NCI-H774 (cell line): ENCODE results near the gene CNTNAP2.

Source experiments
- DNase-seq: peaks from one replicate; lab custom pipeline; 2025; lab: John Stamatoyannopoulos, UW

The CNTNAP2 gene

GRCh38 chr7:146591976-146592375 lies 475.4 kb downstream of the CNTNAP2 start:
- DNase-seq: no peak

GRCh38 chr7:146606628-146607027 lies 490.0 kb downstream of the CNTNAP2 start:
- DNase-seq: no peak

DNA sequence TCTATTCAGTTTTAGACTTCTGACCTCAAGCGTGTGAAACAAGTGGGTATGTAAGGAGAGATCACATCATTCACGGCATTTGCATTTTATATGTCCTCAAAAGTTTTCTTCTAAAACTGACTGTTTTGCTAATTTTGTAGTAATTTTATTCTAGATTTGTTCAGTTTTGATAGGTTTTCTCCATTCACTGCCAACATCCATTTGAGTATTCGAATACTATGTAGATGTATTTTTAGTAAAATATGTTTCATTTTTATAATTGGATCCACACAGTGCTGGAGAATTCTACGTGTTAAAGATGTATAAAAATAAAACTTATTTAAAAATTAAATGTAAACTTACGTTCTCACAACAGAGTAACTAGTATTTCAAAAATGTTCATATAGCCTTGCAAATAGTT lies 503.0 kb downstream of the CNTNAP2 start:
- no peak for DNase-seq

- DNase-seq: no peak
Observed at GRCh38 chr7:146626912-146627311, 510.3 kb downstream of the CNTNAP2 start.

DNA sequence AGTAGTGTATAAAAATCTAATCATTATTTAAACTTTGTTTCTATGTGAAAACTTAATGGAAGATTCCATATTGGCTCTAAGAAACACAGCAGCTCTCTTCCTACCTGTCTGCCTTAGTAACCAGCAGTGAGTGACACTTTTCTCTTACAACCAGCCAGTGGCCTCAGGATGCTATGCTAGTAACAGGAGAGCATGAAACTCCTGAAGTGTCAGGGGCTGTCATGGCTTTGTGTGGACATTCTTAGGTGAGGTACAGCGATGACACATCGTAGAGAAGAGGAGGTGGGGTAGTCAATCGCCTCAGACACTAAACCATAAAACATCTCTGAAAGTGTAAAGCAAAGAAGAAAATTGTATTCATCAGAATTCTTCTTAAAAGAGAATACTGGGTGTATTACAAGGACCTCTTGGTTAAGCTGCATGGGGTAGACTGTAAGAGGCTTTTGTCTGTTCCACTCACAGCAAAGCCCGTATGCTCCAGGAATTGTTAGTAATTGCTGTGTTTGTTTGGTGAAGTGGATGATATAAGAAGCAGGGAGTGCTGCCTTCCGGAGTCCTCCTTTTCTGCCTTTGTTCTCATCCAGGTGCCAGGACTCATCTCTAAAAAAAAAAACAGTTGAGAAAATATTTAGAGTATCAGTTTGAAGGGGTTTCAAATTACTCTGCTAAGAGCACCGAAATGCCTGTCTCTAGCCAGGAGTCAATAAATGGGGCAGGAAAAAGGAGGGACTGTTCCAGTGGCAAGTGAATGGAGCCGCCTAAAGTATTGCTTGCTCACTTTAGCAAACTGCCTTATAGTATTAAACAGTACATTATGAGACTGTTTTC lies 518.8 kb downstream of the CNTNAP2 start:
- peak; percentile 70 for DNase-seq

DNA sequence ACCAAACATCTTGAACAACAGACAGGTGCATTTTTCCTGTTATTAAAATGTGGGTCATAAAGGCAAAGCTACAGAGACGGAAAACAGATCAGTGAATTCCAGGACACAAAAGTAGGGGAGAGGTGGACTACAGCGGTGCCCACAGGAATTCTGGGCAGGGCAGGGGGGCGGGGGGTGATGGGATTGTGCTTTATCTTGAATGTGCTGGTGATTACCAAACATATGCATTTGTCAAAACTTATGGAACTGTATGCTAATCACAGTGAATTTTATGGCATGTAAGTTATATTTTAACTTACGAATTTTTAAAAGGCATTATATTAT lies 519.4 kb downstream of the CNTNAP2 start:
- no peak for DNase-seq

DNA sequence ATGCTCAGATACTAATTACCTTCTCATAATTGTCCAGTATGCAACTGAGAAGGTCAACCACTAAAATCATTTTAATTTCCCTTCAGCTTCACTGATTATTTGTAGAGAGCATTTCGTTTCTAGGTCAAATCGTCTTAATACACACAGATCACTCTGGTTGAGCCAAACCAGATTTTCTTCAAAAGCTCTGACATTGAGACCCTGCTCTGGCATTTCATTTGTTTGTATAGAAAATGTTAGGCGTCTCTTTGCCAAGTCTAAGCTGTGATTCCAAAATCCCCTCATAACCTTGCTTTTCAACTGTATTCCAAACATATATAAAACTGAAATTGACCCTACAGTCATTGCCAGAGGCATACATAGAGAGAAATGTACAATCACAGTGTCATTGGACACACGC lies 520.0 kb downstream of the CNTNAP2 start:
- no peak for DNase-seq

DNA sequence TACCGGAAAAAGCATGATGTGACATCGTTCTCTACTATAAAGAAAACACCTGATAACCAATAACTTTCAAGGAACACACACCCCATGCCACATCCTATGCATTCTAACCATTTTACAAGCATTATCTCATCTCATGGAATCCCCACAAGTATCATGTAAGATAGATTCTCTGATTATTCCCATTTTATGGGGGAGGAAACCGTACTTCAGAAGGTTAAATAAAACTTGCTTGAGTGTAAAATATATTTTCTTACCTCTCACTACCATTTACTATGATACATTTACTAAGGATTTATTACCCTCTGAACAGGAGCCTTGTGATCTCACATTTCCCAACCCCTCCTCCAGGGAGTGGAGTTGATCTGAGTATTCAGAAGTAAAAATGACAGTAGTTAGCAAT lies 522.7 kb downstream of the CNTNAP2 start:
- no peak for DNase-seq

DNA sequence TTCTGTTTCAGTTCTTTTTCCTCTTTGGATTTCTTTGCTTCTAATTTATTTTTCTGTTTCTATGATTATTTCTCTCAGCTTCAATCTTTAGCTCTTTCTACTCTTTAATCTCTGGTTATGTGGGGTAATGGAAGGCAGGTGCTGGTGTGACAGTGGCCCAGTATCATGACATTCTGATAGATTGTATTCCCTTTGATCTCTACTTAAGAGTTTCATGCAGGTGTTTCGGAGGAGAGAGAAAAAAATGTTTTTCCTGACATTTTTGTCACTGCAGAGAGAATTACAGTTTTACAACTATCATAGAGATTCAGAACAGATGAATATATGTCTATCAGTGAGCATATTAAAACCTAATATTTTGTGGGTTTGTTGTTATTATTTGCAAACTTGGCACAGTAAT lies 524.9 kb downstream of the CNTNAP2 start:
- DNase-seq: no peak

GRCh38 chr7:146645383-146645976 lies 528.9 kb downstream of the CNTNAP2 start:
- no peak for DNase-seq

GRCh38 chr7:146647445-146647844 lies 530.8 kb downstream of the CNTNAP2 start:
- DNase-seq: no peak

GRCh38 chr7:146652176-146652575 lies 535.6 kb downstream of the CNTNAP2 start:
- DNase-seq: no peak

- peak; percentile 20 for DNase-seq
Observed at GRCh38 chr7:146654048-146654447, 537.4 kb downstream of the CNTNAP2 start.

DNA sequence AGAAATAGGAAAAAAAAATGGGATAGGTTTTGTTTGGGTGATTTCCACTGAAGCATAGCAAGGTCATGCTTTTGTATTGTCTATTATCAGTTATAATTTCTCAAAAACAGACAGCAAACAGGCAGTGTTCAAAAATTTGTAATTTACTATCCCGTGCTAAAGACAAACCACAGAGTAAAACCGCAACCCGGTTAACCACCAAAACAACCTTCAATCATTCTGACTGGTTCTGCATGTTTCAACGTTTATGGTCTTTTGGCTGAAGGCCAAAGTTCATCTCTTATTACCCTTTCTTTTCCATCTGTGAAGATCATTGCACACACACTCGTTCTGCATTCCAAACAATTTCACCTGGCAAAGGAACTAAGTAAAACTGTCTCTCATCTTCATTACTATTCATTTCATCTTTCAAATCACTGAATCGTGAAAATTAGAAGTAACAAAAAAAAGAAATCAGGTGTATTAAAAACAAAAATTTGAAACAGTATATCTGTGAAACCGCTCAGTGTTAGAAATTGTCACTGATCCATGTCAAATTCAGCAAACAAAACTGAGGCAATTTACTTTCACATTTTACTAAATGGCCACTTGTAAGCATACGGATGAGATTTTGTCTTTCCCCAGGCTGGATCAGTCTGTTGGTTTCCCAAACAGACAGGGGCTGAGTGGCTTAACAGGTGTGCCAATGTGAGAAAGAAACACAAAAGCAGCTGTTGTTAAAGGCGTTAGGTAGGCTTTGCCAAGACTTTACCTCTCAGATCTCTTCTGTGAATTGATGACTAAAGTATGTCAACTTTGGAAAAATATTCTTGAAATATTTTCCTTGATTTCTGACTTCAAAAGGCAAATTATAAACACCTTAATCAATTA lies 539.6 kb downstream of the CNTNAP2 start:
- DNase-seq: peak; percentile 82

- no peak for DNase-seq
Observed at GRCh38 chr7:146656988-146657387, 540.4 kb downstream of the CNTNAP2 start.

DNA sequence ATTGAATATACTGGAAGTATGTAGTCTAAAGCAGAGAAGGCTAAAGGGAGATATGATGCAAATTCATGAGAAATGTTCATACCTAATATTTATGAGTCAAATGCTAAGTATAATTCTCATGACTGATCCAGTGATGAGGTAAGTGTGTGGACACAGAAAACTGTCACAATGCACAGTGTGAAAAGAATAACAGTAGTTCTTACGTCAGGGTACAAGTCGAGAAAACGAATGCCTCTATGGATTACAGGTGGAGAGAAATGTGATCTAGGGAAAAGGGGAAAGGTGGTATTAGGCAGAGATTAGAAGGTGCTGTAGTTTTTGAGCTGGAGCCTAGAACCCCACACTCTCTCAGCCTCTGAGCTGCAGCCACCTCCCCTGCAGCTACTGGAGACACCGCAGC lies 542.0 kb downstream of the CNTNAP2 start:
- DNase-seq: no peak

DNA sequence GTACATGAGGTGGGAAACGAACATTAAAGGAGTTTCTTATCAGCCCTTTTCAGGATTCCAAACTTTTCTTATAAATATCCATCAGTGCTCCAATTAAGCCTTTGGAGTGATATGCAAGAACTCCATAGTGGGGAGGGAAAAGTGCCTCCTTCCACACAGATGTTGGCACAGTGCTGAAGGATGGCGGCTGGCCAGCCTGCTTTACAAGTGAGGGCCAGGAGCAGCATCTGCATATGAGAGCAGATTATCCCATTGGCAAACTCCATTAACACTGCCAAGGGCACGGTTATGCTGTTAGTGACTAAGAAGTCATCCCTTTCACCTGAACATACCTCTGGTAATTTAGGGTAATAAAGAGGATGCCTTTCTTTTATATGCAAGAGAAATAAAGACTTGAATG lies 543.1 kb downstream of the CNTNAP2 start:
- no peak for DNase-seq

- DNase-seq: no peak
Observed at GRCh38 chr7:146660839-146661238, 544.2 kb downstream of the CNTNAP2 start.

GRCh38 chr7:146661435-146661834 lies 544.8 kb downstream of the CNTNAP2 start:
- DNase-seq: no peak

DNA sequence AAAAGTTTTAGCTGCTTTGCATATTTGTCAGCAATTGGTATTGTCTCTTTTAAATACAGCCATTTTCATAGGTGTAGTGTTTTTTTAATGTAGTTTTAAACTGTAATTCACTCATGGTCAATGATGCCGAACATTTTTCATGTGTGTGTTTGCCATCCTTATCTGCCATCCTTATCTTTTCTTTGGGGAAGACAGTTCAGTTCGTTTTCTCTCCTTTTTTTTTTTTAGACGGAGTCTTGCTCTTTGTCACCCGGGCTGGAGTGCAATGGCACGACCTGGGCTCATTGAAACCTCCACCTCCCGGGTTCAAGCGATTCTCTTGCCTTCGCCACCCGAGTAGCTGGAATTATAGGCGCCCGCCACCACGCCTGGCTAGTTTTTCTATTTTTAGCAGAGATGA lies 545.3 kb downstream of the CNTNAP2 start:
- DNase-seq: no peak

DNA sequence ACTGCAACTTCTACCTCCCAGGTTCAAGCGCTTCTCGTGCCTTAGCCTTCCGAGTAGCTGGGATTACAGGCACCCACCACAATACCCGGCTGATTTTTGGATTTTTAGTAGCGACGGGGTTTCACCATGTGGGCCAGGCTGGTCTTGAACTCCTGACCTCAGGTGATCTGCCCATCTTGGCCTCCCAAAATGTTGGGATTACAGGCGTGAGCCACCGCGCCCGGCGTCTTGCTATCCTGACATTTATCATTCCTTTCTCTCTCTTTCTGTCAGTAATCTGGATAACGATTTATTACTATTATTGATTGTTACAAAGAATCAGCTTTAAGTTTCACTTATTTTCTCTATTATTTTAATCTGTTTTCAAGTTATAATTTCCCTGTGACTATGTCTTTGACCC lies 548.4 kb downstream of the CNTNAP2 start:
- no peak for DNase-seq

GRCh38 chr7:146670532-146670931 lies 553.9 kb downstream of the CNTNAP2 start:
- no peak for DNase-seq

- DNase-seq: no peak
Observed at GRCh38 chr7:146681487-146681886, 564.9 kb downstream of the CNTNAP2 start.
